DMS53 (cell line): ENCODE data around the gene POLA2.
A peak's percentile ranks its signal among the peaks of the same experiment; 100 is the strongest.

Source experiments
- DNase-seq: peaks from one replicate; lab custom pipeline; 2025; lab: John Stamatoyannopoulos, UW

The POLA2 gene

DNA sequence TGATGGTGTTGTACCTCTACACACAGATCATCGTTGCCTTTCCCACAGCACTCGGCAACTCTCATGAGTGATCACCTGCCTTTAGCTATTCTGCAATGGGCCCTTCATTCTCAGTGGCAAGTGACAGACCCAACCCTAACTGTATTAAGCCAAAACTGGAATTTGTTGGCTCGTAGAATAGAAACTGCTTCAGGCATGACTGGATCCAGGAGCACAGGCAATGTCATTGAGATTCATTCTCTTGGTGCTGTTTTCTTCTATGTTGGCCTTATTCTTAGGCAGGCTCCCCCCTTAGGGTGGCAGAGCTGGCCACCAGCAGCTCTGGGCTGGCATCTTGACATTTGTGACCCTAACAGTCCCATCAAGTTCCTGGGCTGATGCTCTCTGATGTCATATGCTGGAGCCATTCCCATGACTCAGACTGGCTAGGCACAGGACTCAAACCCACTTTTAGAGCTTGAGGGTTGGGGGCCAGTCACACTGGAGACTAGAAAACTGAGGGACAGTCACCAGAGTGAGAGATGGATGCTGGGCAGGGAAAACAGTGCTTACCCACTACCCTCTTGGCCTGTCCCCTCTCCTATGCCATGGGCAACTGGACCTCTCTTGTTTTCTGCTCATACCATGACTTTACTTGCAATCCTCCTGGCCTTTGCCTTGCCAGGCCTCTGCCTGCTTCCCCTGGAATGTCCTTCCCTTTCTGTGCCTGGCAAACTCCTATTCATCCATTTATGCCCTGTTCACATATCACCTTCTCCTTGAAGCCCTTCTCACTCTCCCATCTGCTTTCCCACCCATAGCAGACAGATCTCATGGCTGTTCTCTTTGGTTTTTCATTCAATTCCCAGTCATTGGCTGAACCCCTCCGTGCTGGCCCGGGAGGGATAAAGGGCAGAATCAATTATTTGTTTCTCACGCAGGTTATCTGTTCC lies 45.8 kb downstream of the POLA2 start:
- no peak for DNase-seq

DNA sequence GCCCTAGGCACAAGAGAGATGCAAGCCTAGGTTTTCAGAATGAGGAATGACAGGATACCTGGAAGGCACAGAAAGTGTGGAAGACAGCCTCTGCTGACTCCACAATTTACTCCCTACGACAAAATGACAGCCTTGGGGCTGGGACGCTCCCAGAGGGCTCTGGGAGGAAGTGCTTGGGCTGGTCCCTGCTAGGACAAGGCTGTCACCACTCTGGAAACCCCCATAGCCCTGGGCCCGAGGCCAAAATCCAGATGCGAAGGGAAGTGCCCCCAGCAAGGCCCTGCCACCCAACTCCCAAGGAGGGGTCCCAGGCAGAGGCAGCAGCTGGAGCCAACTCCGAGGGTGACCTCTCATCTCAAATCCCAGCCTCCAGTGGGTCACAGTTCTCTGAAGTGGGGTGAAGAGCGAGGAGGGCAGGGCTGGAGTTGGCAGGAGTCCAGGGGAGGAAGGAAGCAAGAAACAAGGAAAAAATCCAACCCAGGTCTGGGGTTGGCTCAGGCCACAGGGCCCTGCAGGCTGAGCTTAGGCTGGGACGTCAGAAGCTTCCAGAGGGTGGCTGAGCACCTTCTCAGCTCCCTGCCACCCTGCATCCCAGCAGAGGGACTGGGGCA lies 46.6 kb downstream of the POLA2 start:
- peak; percentile 56 for DNase-seq

DNA sequence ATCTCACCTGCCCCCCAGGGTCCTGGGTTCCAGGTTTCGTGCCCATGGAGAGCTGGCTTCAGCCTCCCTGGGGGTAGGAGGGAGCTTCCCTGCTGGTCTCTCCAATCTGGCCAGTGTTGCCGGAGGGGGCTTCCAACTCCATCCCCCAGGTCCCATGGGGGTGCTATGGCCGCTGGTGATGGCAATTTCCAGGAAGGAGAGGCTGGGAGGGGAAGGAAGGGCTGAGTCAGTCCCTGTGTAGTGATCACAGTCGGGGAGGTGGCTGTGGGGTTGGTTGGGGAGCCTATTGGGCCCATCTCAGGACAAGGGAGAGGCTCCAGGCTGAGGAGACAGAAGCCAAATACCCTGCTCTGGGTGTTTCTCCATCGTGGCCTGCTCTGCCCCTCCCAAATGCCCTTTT lies 47.2 kb downstream of the POLA2 start:
- DNase-seq: no peak

DNA sequence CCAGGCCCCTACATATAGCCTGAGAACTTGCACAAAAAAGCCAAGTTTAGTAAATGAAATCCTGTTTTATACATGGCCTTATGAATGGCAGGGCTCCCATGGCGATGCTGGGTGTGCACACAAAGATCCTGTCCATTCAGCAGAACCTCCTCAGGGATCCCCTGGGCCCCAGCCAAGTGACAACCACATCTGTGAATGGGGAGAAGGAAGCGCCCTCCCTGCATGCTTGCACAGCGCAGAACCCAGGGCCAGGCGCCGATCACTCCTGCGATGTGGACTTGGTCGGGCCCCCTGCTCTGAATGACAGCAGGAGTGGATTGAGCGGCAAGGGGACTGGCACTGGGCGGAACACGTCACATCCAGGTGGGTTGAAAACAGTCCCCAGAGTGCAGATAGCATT lies 48.5 kb downstream of the POLA2 start:
- DNase-seq: peak; percentile 29

DNA sequence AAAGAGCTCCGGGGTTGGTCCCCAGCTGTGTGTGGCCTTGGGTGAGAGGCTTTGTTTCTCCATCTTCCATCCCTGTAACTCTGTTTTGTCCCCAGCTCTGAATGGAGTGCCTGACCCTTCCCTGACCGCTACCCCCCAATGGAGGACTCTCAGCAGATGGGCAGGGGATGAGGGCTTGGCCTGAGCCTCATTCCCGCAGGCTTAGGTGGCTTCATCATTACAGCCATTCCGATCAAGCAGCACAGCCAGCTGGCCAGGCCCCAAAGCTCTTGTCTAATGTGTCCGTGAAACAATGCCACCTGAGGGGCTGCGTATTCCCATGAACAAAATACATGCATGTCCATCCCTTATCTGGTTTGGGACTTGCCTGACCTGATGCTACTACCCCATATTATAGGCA lies 49.0 kb downstream of the POLA2 start:
- no peak for DNase-seq

DNA sequence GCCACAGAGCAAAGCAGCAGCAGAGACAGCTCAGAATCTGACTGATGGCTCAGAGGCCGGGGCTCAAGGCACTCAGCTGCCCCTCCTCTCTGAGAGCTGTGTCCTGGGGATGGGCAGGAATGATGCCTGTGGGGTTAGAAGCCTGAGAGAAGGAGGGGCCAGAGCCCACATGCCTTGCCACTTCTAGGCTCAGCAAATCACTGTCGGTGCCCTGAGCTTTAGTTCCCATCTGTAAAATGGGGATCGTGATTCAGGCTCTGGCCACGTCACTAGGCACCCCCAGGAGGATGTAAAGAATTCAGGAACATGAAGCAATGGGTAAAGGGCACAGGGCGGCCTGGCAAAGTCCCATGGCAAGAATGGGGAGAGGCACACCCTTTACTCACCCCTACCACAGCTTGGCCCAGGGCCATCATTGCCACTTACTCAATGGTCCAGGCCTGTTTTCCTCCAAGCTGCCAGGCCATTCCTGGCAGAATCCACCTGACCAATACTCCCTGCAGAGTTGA lies 49.5 kb downstream of the POLA2 start:
- no peak for DNase-seq

DNA sequence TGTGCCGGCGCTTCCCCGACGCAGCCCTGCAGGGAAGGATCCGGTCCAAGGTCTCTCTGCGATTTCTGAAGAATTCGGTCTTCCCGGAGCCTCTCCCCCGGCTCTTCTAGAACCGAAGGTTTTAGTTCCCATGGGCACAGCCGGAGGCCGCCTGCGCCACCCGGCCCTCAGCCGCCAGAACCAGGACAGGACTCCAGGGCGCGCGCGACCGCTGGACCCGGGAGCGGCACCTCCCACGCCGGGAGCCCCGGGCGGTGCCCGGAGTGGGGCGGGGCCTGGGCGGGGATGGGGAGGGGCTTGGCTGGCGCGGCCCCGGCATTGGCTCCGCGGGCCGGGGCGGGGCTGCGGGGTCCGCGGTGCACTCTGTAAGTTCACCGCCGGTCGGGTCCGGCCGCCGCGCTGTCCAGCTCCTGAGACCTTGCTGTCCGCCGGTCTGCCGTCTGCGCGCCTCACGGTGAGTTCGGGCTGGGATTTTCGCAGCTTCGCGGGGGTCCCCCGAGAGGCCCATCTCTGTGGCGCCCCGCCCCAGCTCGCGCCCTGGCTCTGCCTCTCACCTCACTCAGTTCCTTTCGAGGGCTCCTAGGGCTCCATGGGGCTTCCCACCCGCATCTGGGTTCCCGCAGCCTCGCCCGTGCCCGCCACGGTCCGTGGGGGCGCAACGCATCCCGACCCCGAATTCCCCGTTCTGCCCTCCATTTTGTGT lies 52.9 kb downstream of the POLA2 start, which contains the start of gene CDC42EP2:
Gene CDC42EP2, plus strand, starts transcription at position 366 of the 703 bp plus-strand sequence. CDS start 6,033 bp downstream, outside the sequence.
- peak; percentile 91 for DNase-seq

DNA sequence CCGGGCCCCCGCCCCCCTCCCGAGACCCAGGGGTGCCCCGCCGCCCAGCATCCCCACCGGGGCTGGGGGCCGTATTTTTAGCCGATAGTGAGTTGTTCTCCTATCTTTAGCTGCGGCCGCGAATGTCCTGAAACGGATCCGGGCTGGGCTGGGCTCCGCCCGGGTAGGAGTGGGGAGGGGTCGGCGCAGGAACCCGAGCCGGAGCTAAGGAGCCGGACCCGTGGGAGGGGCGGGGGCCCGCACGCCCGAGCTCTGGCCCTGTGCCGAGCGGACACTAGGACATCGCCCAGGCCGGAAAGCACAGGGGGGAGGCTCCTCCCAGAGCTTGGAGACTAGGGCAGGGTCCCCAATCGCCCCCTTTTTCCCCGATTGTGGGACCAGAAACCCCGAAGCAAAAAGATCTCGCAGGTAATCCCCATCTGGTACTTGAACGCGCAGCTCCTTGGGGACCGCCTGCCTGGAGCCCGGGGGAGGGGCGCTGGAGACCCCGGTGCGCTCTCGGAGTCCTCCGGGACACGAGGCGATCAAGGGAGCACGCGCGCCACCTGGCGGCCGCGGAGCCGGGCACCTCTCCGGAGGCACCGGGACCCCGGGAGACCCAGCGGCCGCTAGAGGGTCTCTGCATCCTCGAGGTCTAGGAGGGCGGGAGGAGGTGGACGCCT lies 53.6 kb downstream of the POLA2 start:
- peak; percentile 79 for DNase-seq

DNA sequence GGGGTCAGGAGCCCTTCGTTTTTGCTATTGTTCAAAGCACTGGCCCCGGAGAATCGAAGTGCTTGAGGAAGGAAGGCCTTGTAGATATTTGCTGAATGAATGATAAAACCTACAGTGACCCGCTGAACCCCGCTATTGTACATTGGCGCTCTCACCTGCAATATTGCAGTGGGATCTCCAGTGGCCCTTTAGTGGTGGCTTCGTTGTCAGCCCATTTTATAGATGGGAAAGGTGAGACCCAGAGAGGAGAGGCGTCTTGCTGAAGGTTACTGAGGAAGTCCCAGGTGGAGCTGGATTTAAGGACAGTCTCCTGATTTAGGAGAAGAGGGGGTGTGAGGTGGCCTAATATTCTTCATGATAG lies 54.1 kb downstream of the POLA2 start:
- DNase-seq: peak; percentile 69

DNA sequence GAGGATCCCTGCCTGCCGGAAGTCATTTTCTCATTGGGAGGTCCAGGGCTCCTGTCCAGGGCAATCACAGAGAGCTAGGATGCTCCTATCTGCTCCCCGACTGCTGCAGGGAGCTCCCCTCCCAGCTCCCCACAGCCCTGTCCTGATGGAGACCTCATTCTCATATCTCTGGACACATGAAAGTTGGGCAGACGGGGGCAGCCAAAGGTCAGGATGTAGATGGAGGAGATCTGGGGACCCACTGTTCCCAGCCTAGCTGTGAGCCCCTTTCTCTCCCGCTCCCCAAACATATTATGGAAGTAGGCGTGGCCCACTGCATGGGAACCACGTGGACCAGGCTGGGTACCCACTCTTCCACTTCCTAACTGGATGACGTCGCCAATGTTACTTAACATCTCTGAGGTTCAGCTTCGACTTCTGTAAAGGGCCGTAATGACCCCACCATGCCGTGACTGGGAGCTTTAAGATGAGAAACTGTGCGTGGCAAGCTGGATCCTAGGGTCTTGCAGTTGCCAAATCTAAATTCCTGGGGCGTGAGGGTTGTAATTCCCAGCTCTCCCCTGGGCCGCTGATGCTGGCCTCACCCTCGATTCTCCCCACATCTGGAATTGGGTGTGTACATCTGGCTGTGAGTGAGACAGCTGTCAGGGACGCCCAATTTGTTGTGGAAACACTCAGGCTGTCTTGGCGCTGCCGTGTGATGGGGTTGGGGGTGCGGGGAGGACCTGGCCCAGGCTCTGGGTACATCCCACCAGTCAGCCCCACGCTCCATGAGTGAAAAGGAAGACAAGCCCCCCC lies 54.7 kb downstream of the POLA2 start:
- DNase-seq: peak; percentile 47

DNA sequence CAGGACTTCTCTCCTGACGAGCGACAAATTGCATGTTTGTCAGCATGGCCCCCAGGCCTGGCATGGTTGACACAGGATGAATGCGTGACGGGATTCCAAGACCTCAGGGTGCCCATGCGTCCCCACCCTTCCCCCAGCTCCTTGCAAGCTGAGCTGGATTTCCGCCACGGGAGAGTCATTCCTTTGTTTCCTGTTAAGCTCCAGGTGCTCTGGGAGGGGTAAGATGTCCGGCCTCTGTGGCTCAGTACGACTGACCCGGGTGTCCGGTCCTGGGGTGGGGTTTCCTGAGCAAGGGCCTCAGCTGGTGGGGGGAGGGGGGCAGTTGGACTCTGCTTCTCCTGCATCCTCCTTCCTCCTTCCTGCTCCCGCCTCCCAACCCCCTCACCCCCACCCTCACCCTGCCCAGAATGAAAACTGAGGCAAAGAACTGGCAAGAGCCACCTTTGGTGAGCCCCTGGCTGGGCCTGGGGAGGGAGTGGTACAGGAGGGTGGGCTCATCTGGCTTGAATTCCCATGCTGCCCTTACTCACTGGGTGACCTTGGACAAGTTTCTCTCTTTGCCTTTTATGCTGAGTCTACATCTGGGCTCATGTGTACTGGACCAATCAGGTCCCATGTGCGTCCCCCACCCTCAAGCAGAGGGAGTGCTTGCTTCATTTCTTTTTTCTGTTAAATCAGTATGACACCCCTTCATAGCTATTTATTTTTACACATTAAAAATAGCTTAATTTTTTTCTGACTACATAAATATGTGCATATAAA lies 55.4 kb downstream of the POLA2 start:
- DNase-seq: peak; percentile 86

DNA sequence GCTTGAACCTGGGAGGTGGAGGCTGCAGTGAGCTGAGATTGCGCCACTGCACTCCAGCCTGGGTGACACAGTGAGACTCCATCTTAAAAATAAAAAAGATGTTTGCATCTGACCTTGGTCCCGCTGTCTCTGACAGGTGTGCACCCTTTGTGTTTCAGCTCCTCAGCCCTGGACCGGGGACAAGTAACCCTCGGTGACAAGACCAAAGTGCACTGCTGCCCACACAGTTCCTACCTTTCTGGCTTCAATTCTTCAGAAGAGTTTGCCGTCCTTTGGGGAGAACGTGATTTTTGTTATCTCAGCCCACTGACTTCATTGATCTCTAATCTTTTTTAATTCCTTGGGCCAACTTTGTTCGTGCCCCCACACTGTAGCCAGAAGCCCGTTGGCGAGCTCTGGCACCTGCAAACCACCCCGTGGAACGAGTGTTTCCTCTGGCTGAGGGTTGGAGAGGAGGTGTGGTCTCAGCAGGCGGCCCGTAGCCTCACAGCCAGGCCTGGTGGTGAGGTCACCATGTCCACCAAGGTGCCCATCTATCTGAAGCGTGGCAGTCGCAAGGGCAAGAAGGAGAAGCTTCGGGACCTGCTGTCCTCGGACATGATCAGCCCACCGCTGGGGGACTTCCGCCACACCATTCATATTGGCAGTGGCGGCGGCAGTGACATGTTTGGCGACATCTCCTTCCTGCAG lies 58.8 kb downstream of the POLA2 start:
- no peak for DNase-seq

DNA sequence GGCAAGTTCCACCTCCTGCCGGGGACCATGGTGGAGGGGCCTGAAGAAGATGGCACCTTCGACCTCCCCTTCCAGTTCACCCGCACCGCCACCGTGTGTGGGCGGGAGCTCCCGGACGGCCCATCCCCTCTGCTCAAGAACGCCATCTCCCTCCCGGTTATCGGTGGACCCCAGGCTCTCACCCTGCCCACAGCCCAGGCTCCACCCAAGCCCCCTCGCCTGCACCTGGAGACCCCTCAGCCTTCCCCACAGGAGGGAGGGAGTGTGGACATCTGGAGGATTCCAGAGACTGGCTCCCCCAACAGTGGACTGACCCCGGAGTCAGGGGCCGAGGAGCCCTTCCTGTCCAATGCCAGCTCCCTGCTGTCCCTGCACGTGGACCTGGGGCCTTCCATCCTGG lies 59.3 kb downstream of the POLA2 start:
- no peak for DNase-seq

DNA sequence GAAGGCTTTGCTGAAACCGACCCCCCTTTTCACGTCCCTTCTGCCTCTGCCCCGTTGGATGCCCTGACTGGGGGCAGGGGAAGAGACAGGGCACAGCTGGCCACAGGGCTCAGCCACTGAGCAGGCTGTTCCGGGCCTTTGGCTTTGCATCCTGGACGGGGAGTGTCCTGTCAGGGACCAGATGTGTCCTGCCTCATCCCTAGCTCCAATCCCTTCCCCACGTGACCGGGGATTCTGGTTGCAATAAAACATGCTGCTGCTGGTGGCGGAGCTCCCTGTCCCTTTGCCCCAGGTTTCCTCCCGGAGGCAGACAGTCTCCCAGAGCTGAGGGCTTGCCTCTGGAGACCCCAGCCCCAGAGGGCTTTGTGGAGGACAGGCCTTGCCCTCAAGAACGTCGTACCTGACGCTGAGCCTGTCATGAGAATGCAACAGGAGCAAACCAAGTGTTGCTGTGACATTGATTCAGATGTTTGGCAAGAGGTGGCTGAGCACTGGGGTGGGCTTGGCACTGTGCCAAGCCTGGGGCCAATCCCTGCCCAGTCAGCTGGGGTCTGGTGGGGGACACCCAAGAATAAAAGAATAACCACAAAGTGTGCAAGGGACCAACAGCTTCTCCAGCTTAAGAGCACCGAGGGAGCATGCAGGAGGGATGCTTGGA lies 60.2 kb downstream of the POLA2 start:
- no peak for DNase-seq

DNA sequence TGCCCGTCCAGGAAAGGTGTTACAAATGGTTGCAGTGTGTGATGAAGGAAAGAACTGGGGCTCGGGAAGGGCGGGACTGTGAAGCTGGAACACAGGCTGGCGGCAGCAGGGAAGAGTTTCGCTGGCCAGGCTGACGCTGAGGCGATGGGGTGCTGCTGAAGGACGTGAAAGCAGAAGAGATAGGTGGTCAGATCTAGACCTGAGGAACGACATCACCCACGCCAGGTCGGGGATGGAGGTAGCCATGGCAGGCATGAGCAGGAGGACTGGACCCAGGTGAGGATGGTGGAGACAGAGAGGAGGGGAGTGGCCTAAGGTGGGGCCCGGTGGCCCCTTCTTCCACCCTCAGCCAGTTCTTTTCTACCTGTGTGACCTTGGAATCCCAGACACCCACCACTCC lies 62.1 kb downstream of the POLA2 start:
- DNase-seq: no peak

DNA sequence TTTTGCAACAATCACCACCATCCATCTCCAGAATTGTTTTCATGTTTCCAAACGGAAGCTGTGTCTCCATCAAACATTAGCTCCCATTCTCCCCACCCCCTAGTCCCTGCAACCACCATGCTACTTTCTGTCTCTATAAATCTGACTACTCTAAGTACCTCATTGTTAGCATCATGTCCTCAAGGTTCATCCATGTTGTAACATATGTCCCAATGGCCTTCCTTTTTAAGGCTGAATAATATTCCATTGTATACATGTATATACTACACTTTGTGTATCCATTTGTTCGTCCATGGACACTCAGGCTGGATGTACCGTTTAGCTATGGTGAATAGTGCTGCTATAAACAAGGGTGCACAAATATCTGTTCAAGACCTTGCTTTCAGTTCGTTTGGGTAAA lies 63.7 kb downstream of the POLA2 start:
- no peak for DNase-seq

DNA sequence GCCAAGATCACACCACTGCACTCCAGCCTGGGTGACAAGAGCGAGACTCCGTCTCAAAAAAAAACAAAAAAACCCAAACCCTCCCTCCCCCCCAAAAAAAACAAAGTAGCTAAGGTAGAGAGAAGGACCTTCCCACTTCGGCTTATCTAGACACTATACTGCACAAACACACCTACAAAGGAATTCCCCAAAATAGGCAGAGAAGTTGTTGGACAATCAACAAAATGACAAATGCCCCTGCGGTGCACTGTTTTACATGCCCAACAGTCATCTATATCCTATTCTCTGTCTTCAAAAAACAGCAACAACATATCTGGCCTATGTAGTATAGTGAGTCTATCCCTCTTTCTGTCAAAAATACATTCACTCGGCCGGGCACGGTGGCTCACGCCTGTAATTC lies 65.3 kb downstream of the POLA2 start:
- DNase-seq: no peak

DNA sequence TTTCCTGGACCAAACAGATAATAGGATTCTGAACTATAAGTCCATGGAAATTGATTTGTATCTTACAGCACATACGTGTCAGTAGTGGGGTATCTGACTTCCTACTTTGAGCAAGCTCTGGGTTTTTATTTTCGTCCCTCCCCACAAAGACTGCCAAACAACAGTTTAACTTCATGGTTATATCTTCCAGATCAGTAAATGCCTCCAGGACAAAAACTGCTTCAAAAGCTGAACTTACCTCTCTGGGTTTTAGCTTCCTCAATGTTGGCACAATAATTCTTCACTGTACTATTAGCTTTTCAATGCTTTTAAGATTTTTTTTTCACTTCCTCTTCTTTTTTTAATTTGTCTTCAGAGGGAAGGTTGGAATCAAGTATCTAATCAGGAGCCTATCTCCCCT lies 67.7 kb downstream of the POLA2 start:
- DNase-seq: no peak

DNA sequence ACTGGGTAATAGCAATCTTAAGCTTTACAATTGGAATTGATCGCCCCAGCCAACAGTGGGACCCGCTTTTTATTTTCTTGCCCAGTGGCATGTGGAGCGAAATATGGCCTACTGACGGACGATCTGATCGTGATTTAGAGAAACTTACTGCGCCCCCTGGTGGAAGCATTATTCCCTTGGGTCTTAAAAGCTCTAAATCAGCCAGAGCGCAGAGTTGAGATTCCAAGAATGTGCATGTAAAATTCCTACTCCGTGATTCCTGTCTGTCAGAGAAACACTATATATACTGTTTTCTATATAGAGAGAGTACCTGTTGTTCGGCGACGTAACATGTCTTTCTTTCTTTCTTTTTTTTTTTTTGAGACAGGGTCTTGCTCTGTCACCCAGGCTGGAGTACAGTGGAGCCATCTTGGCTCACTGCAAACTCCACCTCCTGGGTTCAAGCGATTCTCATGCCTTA lies 68.2 kb downstream of the POLA2 start:
- peak; percentile 96 for DNase-seq
